HCT116 (cell line): ENCODE results near the gene EIF3F. TPM values are rescaled to one million over a fixed set of nuclear protein-coding genes. Genes with fewer than 3 reads are reported as not detected.

Source experiments
- ATAC-seq: fragments of 200-7000 bp; cut with Tn5 transposase; 2 replicates; pipeline ENCODE4 v1.9.1; 2020; ENCODE audit warnings: mild to moderate bottlenecking, moderate library complexity
- BruUV-seq: library from RNA; stranded (reverse); fragments of 400-500 nt; replicated peaks from 2 replicates; lab custom pipeline; 2021; lab: Mats Ljungman, UMichigan
- CTCF ChIA-PET: fragments of 300-600 bp; sonication (Branson Sonifier 250); formaldehyde crosslinking; loops from one replicate; lab custom pipeline; 2021; ENCODE audit warnings: antibody characterized with exemption; lab: Charles Lee
- POLR2A ChIA-PET: fragments of 300-600, 350-600 bp; sonication (Branson Sonifier 250); formaldehyde crosslinking; loops from one replicate; lab custom pipeline; 2021; ENCODE audit warnings: antibody characterized with exemption; lab: Charles Lee
- RAD21 ChIA-PET, 2 experiments: fragments of 300-600 bp; sonication (Branson Sonifier 250); formaldehyde crosslinking; loops; one replicate each; lab custom pipeline; 2023; ENCODE audit warnings: low total read pairs in 2 of 2; ENCODE audit not compliant: uncharacterized antibody in 2 of 2, unreplicated experiment in 2 of 2, low non-redundant PET in 1 of 2; lab: Charles Lee
- DNase-seq: peaks from one replicate; pipeline ENCODE4 v3.0.0-alpha.2; 2010; ENCODE audit warnings: low read depth, low spot score
- H2AFZ ChIP-seq: fragments of 200-600 bp; shearing (Covaris generic), sonication (generic); 2 replicates; pipeline ENCODE4 v1.6.1; 2017; ENCODE audit warnings: low read depth, mixed run types, mixed read lengths, antibody characterized with exemption, low read length; ENCODE audit not compliant: poor library complexity, severe bottlenecking
- H3K27ac ChIP-seq: 2 replicates; pipeline ENCODE4 v1.5.1; 2012; ENCODE audit warnings: low read depth, low read length
- H3K27me3 ChIP-seq: fragments of 200-600 bp; sonication (generic); 2 replicates; pipeline ENCODE4 v1.6.1; 2016; ENCODE audit warnings: mixed run types, low read length, mixed read lengths; ENCODE audit not compliant: insufficient read depth
- H3K36me3 ChIP-seq, 2 experiments: fragments of 200-500 bp in 1 of 2; fragments of 200-600 bp in 1 of 2; sonication (Bioruptor generic) in 1 of 2; sonication (generic) in 1 of 2; 2 replicates each; pipeline versions ENCODE4 v1.5.1 to v1.6.1; 2014 to 2016; ENCODE audit warnings: low read length in 2 of 2, inconsistent platforms in 1 of 2, mixed read lengths in 1 of 2, mixed run types in 1 of 2; ENCODE audit not compliant: insufficient read depth in 2 of 2, control insufficient read depth in 1 of 2
- H3K4me1 ChIP-seq, 2 experiments: fragments of 200-600 bp in 1 of 2; sonication (generic) in 1 of 2; 2 replicates each; pipeline versions ENCODE4 v1.5.1 to v1.6.1; 2012 to 2017; ENCODE audit warnings: low read length in 2 of 2, inconsistent platforms in 1 of 2, mild to moderate bottlenecking in 1 of 2, mixed read lengths in 1 of 2, mixed run types in 1 of 2, moderate library complexity in 1 of 2; ENCODE audit not compliant: insufficient read depth in 2 of 2, control insufficient read depth in 1 of 2
- H3K4me2 ChIP-seq: fragments of 200-600 bp; sonication (generic); 2 replicates; pipeline ENCODE4 v1.6.1; 2017; ENCODE audit warnings: mixed run types, low read length, mixed read lengths
- H3K4me3 ChIP-seq, 2 experiments: fragments of 200-600 bp in 1 of 2; sonication (generic) in 1 of 2; replicated peaks in 1 of 2; 2 replicates each; pipeline ENCODE4 v1.5.1; 2011 to 2016; ENCODE audit warnings: low read length in 2 of 2, control low read depth in 1 of 2, low read depth in 1 of 2, mild to moderate bottlenecking in 1 of 2, mixed read lengths in 1 of 2, mixed run types in 1 of 2
- H3K79me2 ChIP-seq: fragments of 200-600 bp; sonication (generic); 2 replicates; pipeline ENCODE4 v1.6.1; 2017; ENCODE audit warnings: mild to moderate bottlenecking, mixed run types, low read length, moderate library complexity, mixed read lengths; ENCODE audit not compliant: insufficient read depth
- H3K9ac ChIP-seq: fragments of 200-600 bp; sonication (generic); 2 replicates; pipeline ENCODE4 v1.6.1; 2016; ENCODE audit warnings: low read length, mixed read lengths
- H3K9me2 ChIP-seq: fragments of 200-600 bp; sonication (generic), shearing (Covaris generic); 2 replicates; pipeline ENCODE4 v1.6.1; 2017; ENCODE audit warnings: mixed run types, mild to moderate bottlenecking, moderate library complexity; ENCODE audit not compliant: insufficient read depth
- H3K9me3 ChIP-seq, 2 experiments: fragments of 200-500 bp in 1 of 2; fragments of 200-600 bp in 1 of 2; sonication (Bioruptor generic) in 1 of 2; sonication (generic) in 1 of 2; 2 replicates each; pipeline ENCODE4 v1.6.1; 2014 to 2017; ENCODE audit warnings: low read length in 2 of 2, mixed read lengths in 2 of 2, inconsistent platforms in 1 of 2, low read depth in 1 of 2, mild to moderate bottlenecking in 1 of 2, mixed run types in 1 of 2, moderate library complexity in 1 of 2; ENCODE audit not compliant: control insufficient read depth in 1 of 2, insufficient read depth in 1 of 2
- H4K20me1 ChIP-seq: fragments of 200-600 bp; sonication (generic), shearing (Covaris generic); 2 replicates; pipeline ENCODE4 v1.6.1; 2017; ENCODE audit warnings: mixed run types, mild to moderate bottlenecking, moderate library complexity; ENCODE audit not compliant: insufficient read depth
- CBX3 ChIP-seq: IDR thresholded peaks from 2 replicates; pipeline ENCODE4 v1.6.1; 2012; ENCODE audit warnings: low read depth
- CEBPB ChIP-seq: IDR thresholded peaks from 2 replicates; pipeline ENCODE4 v1.6.1; 2012; ENCODE audit warnings: low read depth
- EGR1 ChIP-seq: IDR thresholded peaks from 2 replicates; pipeline ENCODE4 v1.6.1; 2012; ENCODE audit warnings: low read depth
- JUND ChIP-seq: IDR thresholded peaks from 2 replicates; pipeline ENCODE4 v1.6.1; 2012
- POLR2AphosphoS5 ChIP-seq: IDR thresholded peaks from 2 replicates; pipeline ENCODE4 v1.6.1; 2011; ENCODE audit warnings: mild to moderate bottlenecking, low read depth, low read length, moderate library complexity
- RAD21 ChIP-seq: IDR thresholded peaks from 2 replicates; pipeline ENCODE4 v1.6.1; 2012; ENCODE audit warnings: low read depth, mild to moderate bottlenecking
- SP1 ChIP-seq: IDR thresholded peaks from 2 replicates; pipeline ENCODE4 v1.6.1; 2012; ENCODE audit warnings: low read depth
- SRF ChIP-seq: IDR thresholded peaks from 2 replicates; pipeline ENCODE4 v1.6.1; 2012; ENCODE audit warnings: low read depth
- TCF7L2 ChIP-seq: IDR thresholded peaks from 2 replicates; pipeline ENCODE4 v1.7.0; 2011; ENCODE audit warnings: borderline replicate concordance, inconsistent platforms; ENCODE audit not compliant: insufficient read depth, insufficient read length; ENCODE audit errors: extremely low read depth
- YY1 ChIP-seq: IDR thresholded peaks from 2 replicates; pipeline ENCODE4 v1.6.1; 2011; ENCODE audit warnings: low read length, low read depth, moderate library complexity, mild to moderate bottlenecking; ENCODE audit not compliant: insufficient replicate concordance; ENCODE audit errors: extremely low read depth
- intact Hi-C: fragments of 100-400 bp; cut with micrococcal nuclease; formaldehyde crosslinking; loops from 2 replicates; pipeline ENCODE4 v1.10.0; 2022
- total RNA-seq: library from RNA; stranded (reverse); gene quantifications from one replicate; pipeline ENCODE4 v1.2.1, GENCODE V29; 2021; ENCODE audit not compliant: unreplicated experiment
- TF ChIP-seq, protein P1 (sequence below): IDR thresholded peaks from 2 replicates; pipeline ENCODE4 v1.6.1; 2011; ENCODE audit warnings: mild to moderate bottlenecking, low read length, moderate library complexity; ENCODE audit not compliant: insufficient replicate concordance; ENCODE audit errors: extremely low read depth

The EIF3F gene
- total RNA-seq, 1 experiment from 2014 or later: 313 TPM

DNA sequence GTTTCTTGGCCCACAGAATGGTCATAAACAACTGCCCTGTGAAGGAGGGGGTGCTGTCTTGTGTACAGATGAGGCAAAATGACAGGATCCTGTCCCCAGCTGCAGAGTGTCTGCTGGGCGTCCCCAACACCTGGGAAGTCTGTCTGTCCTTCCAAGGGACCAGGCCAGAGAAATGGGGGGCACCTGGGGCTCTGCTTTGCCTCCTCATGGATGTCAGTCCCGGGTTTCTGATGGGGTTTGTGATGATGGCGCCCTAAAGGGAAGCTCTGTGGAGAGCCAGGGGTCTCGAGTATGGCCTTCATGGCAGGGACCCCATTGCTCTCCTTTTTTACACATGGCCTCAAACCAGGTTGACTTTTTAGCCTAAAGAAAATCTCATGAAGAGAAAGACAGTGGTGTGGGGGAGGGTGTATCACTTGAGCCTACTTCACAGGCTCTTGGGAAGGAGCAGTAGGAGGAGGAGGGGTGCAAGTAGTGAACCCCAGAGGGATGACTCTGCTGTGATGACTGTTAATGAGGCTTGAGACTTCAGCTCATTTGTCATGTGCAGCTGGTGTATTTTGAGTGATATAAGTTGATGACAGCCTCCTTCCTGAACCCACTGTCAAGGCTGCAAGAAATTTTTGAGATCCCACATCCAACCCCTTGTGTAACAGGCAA lies 53.3 kb downstream of the EIF3F start:
- Histone ChIP-seq H3K4me1 (no peaks in the 10 kb centered on the region), H3K4me2 (no peak overlapping the region), H3K4me3 (no peak overlapping the region), H2AFZ (no peak overlapping the region), H3K27ac (no peak overlapping the region), H3K36me3 (no peaks in the 10 kb centered on the region), H3K79me2 (no peaks in the 10 kb centered on the region), H4K20me1 (no peaks in the 10 kb centered on the region), H3K27me3 (peaks cover 9% of the 10 kb centered on the region), H3K9me3 (no peaks in the 10 kb centered on the region), H3K9me2 (no peaks in the 10 kb centered on the region), H3K9ac (no peak overlapping the region)
- intact Hi-C loops: no loop called here
- ChIA-PET RAD21 (no interaction called here), POLR2A (no interaction called here), CTCF (no interaction called here)
- no TSS peak for BruUV-seq
- ATAC-seq (no peak), DNase-seq (no peak)
- TF ChIP-seq JUND: no peak
- no peak for TF ChIP-seq SRF
- no peak for TF ChIP-seq CEBPB

DNA sequence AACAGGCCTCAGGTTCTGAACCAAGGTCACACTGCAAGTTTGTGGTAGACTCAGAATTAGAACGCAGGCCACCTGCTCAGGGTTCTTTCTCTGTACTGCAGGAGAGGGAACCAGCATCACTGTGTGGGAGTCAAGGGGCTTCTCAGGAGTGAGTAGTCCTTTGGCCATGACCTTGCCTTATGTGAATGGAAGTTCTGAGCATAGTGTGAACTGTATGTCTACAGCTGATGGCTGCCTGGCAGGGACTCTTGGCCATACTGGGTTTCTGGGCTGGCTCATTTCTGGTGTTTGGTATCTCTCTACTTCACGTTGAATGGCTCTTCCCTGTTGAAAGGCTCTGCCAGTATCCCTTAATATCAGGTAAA lies 53.8 kb downstream of the EIF3F start:
- H3K27ac ChIP-seq: no peak overlapping the region
- POLR2A ChIA-PET: no interaction called here
- H3K79me2 ChIP-seq: no peaks in the 10 kb centered on the region
- peaks cover 14% of the 10 kb centered on the region for H3K27me3 ChIP-seq
- BruUV-seq: no TSS peak
- no peaks in the 10 kb centered on the region for H3K9me2 ChIP-seq
- CTCF ChIA-PET: no interaction called here
- intact Hi-C loops: no loop called here
- no peaks in the 10 kb centered on the region for H3K36me3 ChIP-seq
- H4K20me1 ChIP-seq: no peaks in the 10 kb centered on the region
- RAD21 ChIA-PET: no interaction called here
- no peak for ATAC-seq
- no peak overlapping the region for H3K4me3 ChIP-seq
- TF ChIP-seq TCF7L2: no peak
- no peak for TF ChIP-seq POLR2AphosphoS5
- TF ChIP-seq SRF: no peak
- no peak for TF ChIP-seq CEBPB
- TF ChIP-seq SP1: no peak
- TF ChIP-seq, protein P1, sequence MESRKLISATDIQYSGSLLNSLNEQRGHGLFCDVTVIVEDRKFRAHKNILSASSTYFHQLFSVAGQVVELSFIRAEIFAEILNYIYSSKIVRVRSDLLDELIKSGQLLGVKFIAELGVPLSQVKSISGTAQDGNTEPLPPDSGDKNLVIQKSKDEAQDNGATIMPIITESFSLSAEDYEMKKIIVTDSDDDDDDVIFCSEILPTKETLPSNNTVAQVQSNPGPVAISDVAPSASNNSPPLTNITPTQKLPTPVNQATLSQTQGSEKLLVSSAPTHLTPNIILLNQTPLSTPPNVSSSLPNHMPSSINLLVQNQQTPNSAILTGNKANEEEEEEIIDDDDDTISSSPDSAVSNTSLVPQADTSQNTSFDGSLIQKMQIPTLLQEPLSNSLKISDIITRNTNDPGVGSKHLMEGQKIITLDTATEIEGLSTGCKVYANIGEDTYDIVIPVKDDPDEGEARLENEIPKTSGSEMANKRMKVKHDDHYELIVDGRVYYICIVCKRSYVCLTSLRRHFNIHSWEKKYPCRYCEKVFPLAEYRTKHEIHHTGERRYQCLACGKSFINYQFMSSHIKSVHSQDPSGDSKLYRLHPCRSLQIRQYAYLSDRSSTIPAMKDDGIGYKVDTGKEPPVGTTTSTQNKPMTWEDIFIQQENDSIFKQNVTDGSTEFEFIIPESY: no peak
- TF ChIP-seq EGR1: no peak
- TF ChIP-seq CBX3: no peak
- TF ChIP-seq YY1: no peak
- TF ChIP-seq RAD21: no peak
- no peak for DNase-seq
- no peak overlapping the region for H3K4me2 ChIP-seq
- H2AFZ ChIP-seq: no peak overlapping the region
- no peaks in the 10 kb centered on the region for H3K9me3 ChIP-seq
- H3K4me1 ChIP-seq: no peaks in the 10 kb centered on the region
- no peak overlapping the region for H3K9ac ChIP-seq
